COLO829 (cell line): ENCODE results near the gene DEUP1.
"Not testable (repeated sequence)": the region's sequence is repeated elsewhere in the genome, so short reads cannot be mapped to it uniquely, and the experiment has no call there.

Source experiments
- DNase-seq: peaks from one replicate; pipeline ENCODE4 v3.0.0; 2012; ENCODE audit warnings: low spot score

Gene DEUP1

GRCh38 chr11:93359396-93359795 lies 28.9 kb downstream of the DEUP1 start:
- no peak for DNase-seq

DNA sequence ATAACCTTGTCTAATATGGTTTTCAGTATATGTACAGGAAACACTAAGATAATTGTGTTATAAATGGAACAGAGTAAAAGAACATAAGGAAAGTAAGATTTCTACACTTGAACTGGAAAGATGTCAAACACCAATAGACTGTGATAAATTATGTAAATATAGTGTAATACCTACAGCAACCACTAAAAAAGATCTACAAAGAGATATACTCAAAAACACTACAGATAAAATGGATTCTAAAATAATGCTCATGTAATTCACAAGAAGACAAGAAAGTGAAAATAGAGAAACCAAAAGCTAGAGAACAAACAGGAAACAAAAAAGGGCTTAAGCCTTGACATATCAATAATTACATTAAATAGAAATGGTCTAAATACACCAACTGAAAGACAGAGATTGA lies 30.9 kb downstream of the DEUP1 start:
- no peak for DNase-seq

GRCh38 chr11:93368022-93368421 lies 37.5 kb downstream of the DEUP1 start:
- DNase-seq: no peak

DNA sequence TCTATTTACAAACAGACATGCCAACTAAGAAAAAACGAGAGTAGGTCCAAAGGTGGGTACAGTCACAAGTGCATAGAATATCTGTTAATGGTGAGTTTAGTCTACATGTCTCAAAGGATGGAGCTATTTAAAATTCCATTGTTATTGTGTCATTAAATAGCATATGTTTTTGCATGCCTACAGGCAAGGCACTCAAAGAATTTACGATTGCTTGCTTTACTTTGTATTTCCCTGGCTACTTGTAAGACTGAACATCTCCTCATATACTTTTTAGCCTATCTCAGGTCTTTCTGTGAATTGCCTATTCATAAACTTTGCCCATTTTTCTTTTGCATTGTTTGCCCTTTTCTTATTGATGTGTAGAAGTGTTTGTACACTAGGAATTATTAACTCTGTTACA lies 39.7 kb downstream of the DEUP1 start:
- no peak for DNase-seq

- no peak for DNase-seq
Measured at GRCh38 chr11:93389737-93390136, 59.2 kb downstream of the DEUP1 start.

DNA sequence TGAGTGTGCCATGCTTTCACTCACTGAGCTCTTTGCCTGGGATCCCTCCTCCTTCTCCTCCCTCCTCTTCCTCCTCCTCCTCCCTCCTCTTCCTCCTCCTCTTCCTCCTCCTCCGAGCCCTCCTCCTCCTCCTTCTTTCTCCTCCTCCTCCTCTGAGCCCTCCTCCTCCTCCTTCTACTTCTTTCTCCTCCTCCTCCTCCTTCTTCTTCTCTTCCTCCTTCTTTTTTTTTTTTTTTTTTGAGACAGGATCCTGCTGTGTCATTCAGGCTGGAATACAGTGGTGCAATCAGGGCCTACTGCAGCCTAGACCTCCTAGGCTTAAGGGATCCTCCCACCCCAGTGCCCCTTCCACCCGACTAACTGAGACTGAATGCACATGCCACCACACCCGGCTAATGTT lies 62.3 kb downstream of the DEUP1 start:
- no peak for DNase-seq

GRCh38 chr11:93393386-93393785 lies 62.8 kb downstream of the DEUP1 start:
- no peak for DNase-seq

DNA sequence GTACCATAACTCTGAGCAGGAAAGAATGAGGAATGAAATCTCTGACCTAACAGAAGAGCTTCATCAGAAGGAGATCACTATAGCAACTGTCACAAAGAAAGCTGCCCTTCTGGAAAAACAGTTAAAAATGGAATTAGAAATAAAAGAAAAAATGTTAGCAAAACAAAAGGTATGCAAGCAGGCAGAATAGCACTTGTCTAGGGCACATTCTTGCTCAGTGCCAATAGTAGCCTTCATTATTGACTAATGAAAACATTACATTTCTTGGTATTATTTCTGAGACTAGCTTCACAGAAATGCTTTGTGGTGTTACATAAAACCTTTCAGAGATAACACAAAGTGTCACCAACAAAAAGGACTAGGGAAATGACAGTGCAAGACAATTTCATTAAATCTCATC lies 63.9 kb downstream of the DEUP1 start:
- no peak for DNase-seq

- no peak for DNase-seq
Measured at GRCh38 chr11:93396316-93396715, 65.8 kb downstream of the DEUP1 start.

- DNase-seq: no peak
Measured at GRCh38 chr11:93403930-93404329, 73.4 kb downstream of the DEUP1 start.

GRCh38 chr11:93407777-93408401 lies 77.3 kb downstream of the DEUP1 start:
- DNase-seq: no peak

GRCh38 chr11:93410441-93410840 lies 79.9 kb downstream of the DEUP1 start:
- no peak for DNase-seq

DNA sequence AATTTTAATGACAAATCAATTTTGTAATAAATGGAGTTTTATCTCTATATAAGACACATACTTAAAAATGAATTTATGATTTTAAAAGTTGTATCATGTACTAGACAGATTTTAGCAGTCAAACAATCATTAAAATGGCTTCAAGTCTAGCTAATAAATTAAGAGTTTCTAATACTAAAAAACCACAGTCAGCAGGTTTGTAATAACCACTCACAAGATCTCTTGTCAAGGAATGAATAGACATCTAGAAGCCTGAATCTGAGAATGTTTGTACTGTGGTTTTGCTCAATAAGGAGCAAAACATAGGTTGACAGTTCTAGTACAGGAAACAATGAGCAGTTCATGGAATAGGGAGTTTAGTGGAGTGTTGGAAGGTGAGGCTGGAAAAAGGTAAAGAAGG lies 81.2 kb downstream of the DEUP1 start:
- DNase-seq: no peak

DNA sequence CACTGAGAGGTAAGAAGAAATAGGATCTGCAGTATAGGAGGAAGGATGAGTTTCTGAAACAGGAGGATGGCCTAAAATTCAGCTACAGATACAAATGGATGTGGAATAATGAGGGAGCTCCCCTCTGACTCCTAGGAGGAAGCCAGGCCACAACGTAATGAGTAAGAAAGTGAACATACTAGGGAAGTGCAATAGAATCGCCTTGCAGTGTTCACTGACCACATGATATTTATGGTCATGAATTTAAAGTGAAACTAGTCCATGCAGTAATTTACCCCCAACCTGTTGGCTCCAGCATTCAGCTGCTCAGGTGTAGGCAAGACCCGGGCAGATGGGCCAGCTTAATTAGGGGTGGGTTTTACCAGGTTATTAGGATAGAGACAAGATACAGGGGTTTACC lies 101.7 kb downstream of the DEUP1 start:
- no peak for DNase-seq

- not testable (repeated sequence) for DNase-seq
Measured at GRCh38 chr11:93443232-93443631, 112.7 kb downstream of the DEUP1 start.

DNA sequence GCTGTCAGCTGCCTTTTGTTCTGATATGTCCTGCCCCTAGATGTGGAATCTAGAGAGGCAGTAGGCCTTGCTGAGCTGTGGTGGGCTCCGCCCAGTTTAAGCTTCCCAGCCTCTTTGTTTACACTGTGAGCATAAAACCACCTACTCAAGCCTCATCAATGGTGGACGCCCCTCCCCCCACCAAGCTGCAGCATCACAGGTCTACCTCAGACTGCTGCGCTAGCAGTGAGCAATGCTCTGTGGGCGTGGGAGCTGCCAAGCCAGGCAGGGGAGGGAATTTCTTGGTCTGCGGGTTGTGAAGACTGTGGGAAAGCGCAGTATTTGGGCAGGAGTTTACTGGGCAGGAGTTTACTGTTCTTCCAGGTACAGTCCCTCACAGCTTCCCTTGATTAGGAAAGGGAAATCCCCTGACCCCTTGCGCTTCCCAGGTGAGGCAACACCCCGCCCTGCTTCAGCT lies 114.1 kb downstream of the DEUP1 start:
- DNase-seq: no peak

DNA sequence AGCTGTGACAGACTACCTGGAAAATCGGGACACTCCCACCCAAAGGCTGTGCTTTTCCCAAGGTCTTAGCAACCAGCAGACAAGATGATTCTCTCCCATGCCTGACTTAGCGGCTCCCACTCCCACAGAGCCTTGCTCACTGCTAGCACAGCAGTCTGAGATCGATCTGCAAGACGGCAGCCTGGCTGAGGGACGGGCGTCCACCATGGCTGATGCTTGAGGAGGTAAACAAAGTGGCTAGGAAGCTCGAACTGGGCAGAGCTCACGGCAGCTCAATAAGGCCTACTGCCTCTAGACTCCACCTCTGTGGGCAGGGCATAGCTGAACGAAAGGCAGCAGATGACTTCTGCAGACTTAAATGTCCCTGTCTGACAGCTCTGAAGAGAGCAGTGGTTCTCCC lies 127.7 kb downstream of the DEUP1 start:
- no peak for DNase-seq

DNA sequence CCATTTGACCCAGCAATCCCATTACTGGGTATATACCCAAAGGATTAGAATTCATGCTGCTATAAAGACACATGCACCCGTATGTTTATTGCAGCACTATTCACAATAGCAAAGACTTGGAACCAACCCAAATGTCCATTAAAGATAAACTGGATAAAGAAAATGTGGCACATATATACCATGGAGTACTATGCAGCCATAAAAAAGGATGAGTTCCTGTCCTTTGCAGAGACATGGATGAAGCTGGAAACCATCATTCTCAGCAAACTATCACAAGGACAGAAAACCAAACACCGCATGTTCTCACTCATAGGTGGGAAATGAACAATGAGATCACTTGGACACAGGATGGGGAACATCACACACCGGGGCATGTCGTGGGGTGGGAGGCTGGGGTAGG lies 133.1 kb downstream of the DEUP1 start:
- DNase-seq: not testable (repeated sequence)

DNA sequence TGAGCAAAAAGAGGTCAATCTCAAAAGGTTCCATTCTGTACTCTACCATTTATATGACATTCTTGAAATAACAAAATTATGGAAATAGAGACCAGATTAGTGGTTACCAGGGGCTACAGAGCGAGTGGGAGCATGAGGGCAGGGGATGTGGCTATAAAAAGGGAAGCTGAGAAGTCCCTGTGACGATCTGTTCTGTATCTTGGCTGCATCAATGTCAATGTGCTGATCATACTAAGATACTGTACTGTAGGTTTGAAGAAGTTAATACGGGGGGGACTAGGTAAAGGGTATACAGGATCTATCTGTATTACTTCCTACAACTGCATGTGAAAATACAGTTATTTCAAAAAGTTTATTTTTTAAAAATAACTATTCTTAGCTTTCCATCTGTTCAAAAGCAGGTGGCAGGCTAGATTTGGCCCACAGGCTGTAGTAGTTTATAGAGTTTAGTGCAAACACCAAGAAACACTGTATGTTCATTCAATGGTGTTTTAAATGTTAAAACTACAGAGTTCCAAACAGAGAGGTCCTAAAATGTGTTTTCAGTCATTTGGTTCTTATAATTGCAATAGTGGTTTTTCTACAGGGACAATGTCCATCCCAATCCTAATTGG lies 134.5 kb downstream of the DEUP1 start:
- DNase-seq: no peak

DNA sequence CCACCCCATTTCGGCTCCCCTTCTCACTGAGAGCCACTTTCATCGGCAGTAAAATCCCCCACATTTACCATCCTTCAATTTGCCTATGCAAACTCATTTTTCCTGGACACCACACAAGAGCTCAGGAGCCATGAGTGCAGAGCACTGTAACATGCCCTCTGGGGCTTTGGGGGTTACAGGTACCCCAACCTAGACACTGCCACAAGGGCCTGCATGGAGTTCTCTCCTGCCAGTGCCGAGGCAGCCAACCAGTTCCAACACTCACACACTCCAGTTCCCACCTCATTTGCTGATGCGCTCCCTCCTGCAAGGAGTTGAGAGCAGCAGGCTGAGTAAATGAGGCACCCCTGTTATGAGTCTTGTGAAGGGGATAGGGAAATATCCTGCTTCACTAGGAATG lies 136.5 kb downstream of the DEUP1 start:
- DNase-seq: no peak

DNA sequence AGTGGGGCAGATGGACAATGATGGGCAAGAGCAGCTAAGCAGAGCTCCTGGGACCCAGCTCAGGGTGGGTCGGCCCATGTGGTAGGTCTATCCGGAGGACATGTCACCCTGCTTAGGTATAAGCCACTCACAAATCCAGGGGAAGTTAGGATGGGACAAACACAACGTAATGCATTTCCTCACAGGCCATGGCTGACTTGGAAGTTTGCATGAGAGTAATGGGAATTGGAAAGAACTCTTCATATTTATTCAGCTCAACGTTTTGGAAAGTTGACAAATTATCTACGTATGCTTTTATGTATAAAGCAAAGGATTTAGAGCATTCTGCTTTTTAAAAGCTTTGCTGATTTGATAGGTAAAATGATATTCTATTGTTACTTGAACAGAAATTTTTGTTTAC lies 137.7 kb downstream of the DEUP1 start:
- DNase-seq: no peak

- no peak for DNase-seq
Measured at GRCh38 chr11:93474123-93474522, 143.6 kb downstream of the DEUP1 start.

- no peak for DNase-seq
Measured at GRCh38 chr11:93476796-93477195, 146.3 kb downstream of the DEUP1 start.

- no peak for DNase-seq
Measured at GRCh38 chr11:93477684-93478234, 147.2 kb downstream of the DEUP1 start.
